Skin of body (tissue), 2 donors: ENCODE data around the gene SPATA12. TPM values are rescaled to one million over a fixed set of nuclear protein-coding genes. Genes with fewer than 3 reads are reported as not detected.

Source experiments
- DNase-seq: peaks from one replicate; lab custom pipeline; 2025; lab: John Stamatoyannopoulos, UW
- total RNA-seq: library from RNA; depleted of rRNA; stranded (reverse); fragments of >200 nt; gene quantifications from one replicate; pipeline ENCODE4 v1.2.3, GENCODE V29; 2014

The SPATA12 gene
- 0.10 TPM for total RNA-seq

GRCh38 chr3:57060089-57060821, at the start of gene SPATA12:
TSS of gene SPATA12 (plus strand) at chr3:57060664. CDS start at chr3:57073695, 13,031 bp downstream.
- DNase-seq = no peak

GRCh38 chr3:57011022-57011421, 49.4 kb upstream of the SPATA12 start:
- peak; percentile 4 for DNase-seq

- DNase-seq = no peak
Measured at GRCh38 chr3:57012847-57013246, 47.6 kb upstream of the SPATA12 start.

- DNase-seq = no peak
Measured at GRCh38 chr3:57015350-57015729, 45.1 kb upstream of the SPATA12 start.

GRCh38 chr3:57015912-57016311, 44.6 kb upstream of the SPATA12 start:
- no peak for DNase-seq

GRCh38 chr3:57017459-57017845, 43.0 kb upstream of the SPATA12 start:
- no peak for DNase-seq

- no peak for DNase-seq
Measured at GRCh38 chr3:57018246-57018645, 42.2 kb upstream of the SPATA12 start.

DNA sequence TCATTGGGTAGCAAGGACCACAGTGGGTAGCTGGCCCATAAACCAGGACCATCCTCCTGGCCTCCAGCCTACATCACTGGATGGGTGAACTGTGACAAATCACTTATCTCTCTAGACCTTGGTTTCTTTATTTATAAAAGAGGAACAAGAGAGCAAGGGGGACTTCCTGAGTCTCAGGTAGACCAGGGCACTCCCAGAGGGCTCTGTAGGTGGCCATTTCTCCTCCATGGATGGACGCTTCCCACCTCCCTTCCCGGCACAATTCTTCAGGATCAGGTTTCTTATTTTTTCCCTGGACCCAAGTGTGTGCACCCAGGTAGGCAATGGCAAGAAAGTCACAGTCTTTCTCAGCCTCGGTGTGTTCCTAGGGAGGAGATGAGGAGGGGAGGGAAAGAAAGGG, 41.4 kb upstream of the SPATA12 start:
- no peak for DNase-seq

- no peak for DNase-seq
Measured at GRCh38 chr3:57025237-57025636, 35.2 kb upstream of the SPATA12 start.

- no peak for DNase-seq
Measured at GRCh38 chr3:57026944-57027343, 33.5 kb upstream of the SPATA12 start.

DNA sequence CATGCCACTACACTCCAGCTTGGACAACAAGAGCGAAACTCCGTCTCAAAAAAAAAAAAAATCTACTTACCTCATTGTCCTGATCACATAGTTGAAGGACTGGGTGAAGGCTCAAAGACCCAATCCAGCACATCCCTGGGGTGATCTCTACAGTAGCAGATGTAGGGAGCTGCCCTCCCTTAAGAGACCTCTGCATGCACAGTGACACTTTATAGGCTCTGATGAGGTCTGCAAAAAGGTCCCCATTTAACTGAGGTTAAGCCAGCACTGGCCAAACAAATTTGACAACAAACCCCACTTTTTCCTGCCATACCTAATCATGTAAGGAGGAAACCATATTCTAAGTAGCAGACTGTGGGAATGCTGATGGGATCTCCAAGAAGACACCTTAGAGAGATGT, 31.1 kb upstream of the SPATA12 start:
- no peak for DNase-seq

- DNase-seq = no peak
Measured at GRCh38 chr3:57029924-57030323, 30.5 kb upstream of the SPATA12 start.

DNA sequence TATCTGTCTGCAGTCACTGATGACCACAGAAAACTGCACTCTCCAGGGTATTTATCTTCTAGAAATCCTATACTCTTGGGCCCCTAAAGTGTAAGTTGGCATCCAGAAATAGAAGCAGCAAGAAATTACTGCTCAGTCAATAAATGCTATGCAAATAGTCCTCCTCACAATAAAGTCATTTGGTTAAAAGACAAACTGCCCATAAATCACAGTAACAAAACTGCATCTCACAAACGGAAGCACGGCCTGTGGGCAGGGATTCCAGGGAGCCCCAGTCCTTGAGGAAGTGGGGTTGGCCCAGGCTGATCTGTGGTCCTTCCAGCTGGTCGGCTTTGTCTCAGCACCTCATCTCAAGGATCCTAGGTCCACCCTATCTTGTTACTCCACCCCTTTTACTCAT, 29.7 kb upstream of the SPATA12 start:
- DNase-seq = no peak

DNA sequence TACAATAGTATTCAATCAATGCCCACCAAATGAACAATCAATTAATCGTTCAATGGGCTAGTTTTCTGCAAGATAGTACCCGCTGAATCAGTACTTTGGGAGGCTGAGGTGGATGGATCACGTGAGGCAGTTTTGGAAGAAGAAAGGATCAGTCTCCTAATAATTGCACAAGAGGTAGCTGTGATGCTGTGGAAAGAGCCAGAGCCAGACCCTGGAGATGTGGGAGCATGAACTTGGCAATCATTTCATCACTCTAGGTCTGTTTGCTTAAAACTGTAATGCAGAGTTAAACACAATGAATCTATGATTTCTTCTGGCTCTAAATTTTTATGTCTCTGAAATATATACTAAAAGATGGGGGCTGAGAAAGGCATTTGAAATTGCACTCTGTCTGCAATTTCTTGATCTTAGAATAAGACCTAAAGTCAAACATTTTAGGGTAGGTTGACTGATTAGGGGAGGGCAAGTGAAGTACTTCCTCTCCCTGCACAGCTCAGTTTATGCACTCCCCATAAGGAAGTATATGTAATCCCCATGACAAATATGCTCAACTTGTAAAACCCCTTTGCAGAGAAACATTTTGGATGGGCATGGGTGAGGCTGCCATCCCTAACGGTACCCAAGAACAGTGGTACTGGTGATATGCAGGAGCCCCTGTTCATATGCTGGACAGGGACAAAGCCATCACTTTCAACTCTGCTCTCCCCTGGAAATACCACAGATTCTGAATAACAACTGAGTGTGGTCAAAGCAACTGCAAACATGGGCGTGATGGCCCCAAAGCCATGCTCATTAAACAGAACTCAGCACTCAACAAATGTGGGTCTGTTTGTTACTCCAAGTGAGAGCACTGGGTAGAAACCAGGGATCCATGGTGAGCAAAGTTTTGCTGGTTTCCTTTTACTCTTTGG, 28.6 kb upstream of the SPATA12 start:
- no peak for DNase-seq

DNA sequence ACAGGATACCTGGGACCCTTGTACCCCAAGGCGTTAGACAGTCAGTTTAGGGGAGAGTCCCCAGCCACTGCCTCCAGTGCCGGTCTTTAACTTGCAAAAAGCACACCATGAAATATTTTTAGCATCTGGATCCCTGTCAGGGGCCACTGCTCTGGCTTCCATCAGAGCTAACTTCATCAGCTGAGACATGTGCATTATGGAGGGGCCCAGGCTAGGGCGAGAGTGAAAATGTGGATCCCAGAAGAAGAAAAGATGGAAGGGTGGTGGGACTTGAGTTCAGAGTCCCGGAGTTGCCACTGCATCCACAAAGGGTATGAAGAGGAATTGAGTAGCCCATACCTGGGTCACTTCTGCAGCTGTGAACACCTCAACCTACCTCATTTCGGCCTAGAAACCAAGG, 23.5 kb upstream of the SPATA12 start:
- DNase-seq = no peak

DNA sequence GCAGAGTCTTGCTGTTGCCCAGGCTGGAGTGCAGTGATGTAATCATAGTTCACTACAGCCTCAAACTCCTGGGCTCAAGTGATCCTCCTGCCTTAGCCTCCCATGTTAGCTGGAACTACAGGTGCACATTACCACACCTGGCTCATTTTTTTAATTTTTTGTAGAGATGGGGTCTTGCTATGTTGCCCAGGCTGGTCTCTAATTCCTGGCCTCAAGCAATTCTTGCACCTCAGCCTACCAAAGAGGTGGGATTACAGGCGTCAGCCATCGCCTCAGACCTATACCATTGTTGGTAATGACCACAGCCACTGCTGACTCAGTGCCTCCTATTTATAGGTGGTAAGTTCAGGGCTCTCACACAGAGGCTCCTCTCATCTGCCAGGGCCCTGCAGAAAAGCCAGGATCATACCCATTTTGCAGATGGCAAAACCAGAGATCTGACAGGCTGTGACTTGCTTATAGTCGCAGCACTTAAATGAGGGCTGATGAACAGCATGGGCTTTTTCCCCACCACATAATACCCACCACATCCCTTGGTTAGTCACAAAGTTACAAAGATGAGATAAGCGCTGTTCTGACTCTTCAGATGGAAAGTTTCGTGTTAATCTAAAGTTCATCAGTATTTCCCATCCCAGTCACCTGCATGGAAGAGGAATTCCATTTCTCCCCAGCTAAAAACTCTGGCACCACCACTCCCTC, 21.8 kb upstream of the SPATA12 start:
- DNase-seq = no peak

GRCh38 chr3:57041674-57042073, 18.8 kb upstream of the SPATA12 start:
- no peak for DNase-seq

- DNase-seq = no peak
Measured at GRCh38 chr3:57043518-57043917, 16.9 kb upstream of the SPATA12 start.

GRCh38 chr3:57046101-57046765, 14.2 kb upstream of the SPATA12 start:
- peak; percentile 33 for DNase-seq

GRCh38 chr3:57048052-57048671, 12.3 kb upstream of the SPATA12 start:
- peak; percentile 97 for DNase-seq

GRCh38 chr3:57048728-57049127, 11.7 kb upstream of the SPATA12 start:
- no peak for DNase-seq
